Memory B cell (primary cell): ENCODE data around the gene PUS1.

Experiments
- ATAC-seq: fragments of 150-1000 bp; cut with Tn5 transposase; 2 replicates; pipeline ENCODE4 v1.10.0; 2021; ENCODE audit warnings: low read depth, mild to moderate bottlenecking, moderate library complexity
- DNase-seq, 2 donors: peaks; one replicate each; pipeline ENCODE4 v3.0.0; 2022; ENCODE audit warnings: low spot score in 2 of 2
- H3K27ac Mint-ChIP-seq: one replicate; pipeline ENCODE4 v1.8.0; 2022; ENCODE audit warnings: mild to moderate bottlenecking, moderate library complexity, mixed read lengths
- H3K27me3 Mint-ChIP-seq: one replicate; pipeline ENCODE4 v1.8.0; 2022; ENCODE audit warnings: mixed read lengths
- H3K36me3 Mint-ChIP-seq: one replicate; pipeline ENCODE4 v1.8.0; 2022; ENCODE audit warnings: mild to moderate bottlenecking, mixed read lengths
- H3K4me1 Mint-ChIP-seq: one replicate; pipeline ENCODE4 v1.8.0; 2022; ENCODE audit warnings: mixed read lengths
- H3K4me3 Mint-ChIP-seq: one replicate; pipeline ENCODE4 v1.8.0; 2022; ENCODE audit warnings: mild to moderate bottlenecking, moderate library complexity, mixed read lengths
- H3K9me3 Mint-ChIP-seq: one replicate; pipeline ENCODE4 v1.8.0; 2022; ENCODE audit warnings: mixed read lengths

Gene PUS1

DNA sequence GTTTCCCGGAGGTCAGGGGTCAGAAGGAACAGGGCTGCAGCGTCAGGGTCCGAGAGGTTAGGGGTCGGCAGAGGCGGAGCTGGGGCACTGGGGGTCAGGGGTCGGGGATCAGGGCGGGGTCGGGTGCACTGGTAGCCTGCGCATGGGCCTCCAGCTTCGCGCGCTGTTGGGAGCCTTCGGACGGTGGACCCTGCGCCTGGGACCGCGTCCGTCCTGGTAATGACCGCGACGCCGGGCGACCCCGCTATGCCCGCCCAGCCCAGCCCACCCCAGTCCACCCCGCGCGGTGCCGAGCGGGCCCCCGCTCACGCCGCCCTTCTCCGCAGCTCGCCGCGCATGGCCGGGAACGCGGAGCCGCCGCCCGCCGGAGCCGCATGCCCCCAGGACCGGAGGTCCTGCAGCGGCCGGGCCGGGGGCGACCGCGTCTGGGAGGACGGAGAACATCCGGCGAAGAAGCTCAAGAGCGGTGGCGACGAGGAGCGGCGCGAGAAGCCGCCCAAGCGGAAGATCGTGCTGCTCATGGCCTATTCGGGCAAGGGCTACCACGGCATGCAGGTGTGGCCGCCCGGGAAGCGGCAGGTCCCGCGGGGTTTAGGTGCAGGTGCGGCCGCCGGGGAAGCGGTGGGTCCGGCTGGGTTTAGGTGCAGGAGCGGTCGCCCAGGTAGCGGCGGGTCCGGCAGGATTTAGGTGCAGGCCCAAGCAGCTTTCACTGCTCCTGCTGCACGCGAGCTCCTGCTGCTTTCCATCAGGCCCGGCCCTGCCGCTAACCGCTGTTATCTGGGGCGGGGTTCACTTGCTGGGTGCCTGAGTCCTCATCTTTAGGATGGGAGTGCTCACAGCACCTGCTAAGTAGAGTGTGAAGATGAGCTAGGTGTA lies 743 bp downstream of the PUS1 start:
- DNase-seq (peak in 1 of 2 donors; percentile 49), ATAC-seq (peak; percentile 7)
- Mint-ChIP-seq H3K27me3 (no peaks in the 10 kb centered on the region), H3K27ac (peak overlapping the region; percentile 89), H3K4me3 (peak overlapping the region; percentile 97), H3K9me3 (no peaks in the 10 kb centered on the region), H3K36me3 (peaks cover 16% of the 10 kb centered on the region), H3K4me1 (peaks cover 12% of the 10 kb centered on the region)

DNA sequence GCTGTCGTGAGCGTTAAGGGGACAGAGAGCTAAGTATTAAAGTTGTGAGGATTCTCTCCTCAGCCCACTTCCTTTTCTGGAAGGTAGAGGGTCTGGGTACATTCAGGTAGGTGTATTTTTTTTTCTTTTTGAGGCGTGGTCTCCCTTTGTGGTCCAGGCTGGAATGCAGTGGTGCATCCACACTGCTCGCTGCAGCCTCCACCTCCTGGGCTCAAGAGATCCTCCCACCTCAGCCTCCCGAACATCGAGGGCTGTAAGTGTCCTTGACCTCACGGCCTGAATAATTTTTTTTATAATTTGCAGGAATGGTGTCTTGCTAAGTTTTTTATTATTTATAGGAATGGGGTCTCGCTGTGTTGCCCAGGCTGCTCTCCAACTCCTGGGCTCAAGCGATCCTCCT lies 1.4 kb downstream of the PUS1 start:
- ATAC-seq (no peak), DNase-seq (no peak)
- Mint-ChIP-seq H3K27me3 (no peaks in the 10 kb centered on the region), H3K4me3 (peak overlapping the region; percentile 80), H3K9me3 (no peaks in the 10 kb centered on the region), H3K4me1 (peaks cover 9% of the 10 kb centered on the region), H3K27ac (peak overlapping the region; percentile 18), H3K36me3 (peaks cover 16% of the 10 kb centered on the region)

DNA sequence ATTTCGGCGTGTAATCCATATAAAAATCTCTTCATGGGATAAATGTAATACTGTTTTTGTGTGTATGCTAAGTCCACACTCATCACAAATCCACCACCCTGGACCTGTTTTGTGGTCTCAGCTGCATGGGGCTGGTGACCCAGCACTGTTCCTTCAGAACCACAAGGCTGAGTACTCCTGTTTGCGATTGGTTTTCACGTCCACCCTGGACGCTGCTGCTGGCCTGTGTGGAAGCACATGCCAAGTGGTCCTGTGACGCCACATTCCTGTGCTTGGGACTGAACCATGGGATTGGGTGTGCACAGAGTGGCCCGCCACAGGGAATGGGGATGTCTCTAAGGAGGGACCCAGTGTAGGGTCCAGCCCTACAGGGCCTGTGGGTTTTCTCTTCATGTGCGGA lies 4.3 kb downstream of the PUS1 start:
- Mint-ChIP-seq H3K9me3 (no peaks in the 10 kb centered on the region), H3K4me3 (no peak overlapping the region), H3K4me1 (peaks cover 4% of the 10 kb centered on the region), H3K36me3 (peaks cover 21% of the 10 kb centered on the region), H3K27ac (no peak overlapping the region), H3K27me3 (no peaks in the 10 kb centered on the region)
- DNase-seq (no peak), ATAC-seq (no peak)

DNA sequence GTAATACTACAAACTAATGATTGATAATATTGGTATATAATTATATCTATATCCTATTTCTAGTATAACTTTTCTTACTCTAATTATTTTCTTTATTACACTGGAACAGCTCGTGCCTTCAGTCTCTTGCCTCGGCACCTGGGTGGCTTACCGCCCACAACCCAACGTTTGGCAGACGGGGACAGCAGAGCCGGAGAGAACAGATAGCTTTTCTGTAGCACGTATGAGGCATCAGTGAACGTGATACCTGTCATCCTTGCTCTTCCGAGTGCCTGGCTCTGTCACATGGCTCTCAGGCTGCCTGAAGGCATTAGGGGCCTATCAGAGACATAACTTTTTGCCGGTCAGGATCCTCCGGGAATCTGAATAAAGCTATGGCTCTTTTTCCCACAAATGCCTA lies 5.5 kb downstream of the PUS1 start:
- Mint-ChIP-seq H3K4me1 (peaks cover 4% of the 10 kb centered on the region), H3K27ac (no peak overlapping the region), H3K27me3 (no peaks in the 10 kb centered on the region), H3K4me3 (no peak overlapping the region), H3K9me3 (no peaks in the 10 kb centered on the region), H3K36me3 (peaks cover 21% of the 10 kb centered on the region)
- ATAC-seq (no peak), DNase-seq (no peak)

DNA sequence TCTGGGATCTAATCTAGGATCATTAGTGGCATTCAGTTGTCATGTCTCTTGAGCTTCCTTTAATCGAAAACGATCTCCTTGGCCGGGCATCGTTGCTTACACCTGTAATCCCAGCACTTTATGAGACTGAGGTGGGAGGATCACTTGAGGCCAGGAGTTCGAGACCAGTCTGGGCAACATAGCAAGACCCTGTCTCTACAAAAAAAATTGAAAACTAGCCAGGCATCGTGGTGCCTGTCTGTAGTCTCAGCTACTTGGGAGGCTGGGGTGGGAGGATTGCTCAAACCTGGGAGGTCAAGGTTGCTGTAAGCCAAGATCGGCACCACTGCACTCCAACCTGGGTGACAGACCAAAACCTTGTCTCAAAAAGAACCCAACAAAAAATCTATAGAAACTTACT lies 9.0 kb downstream of the PUS1 start:
- DNase-seq: no peak
- Mint-ChIP-seq H3K36me3 (peaks cover 24% of the 10 kb centered on the region), H3K9me3 (no peaks in the 10 kb centered on the region), H3K27me3 (no peaks in the 10 kb centered on the region), H3K4me3 (no peak overlapping the region), H3K4me1 (no peaks in the 10 kb centered on the region), H3K27ac (peak overlapping the region; percentile 16)
- no peak for ATAC-seq

DNA sequence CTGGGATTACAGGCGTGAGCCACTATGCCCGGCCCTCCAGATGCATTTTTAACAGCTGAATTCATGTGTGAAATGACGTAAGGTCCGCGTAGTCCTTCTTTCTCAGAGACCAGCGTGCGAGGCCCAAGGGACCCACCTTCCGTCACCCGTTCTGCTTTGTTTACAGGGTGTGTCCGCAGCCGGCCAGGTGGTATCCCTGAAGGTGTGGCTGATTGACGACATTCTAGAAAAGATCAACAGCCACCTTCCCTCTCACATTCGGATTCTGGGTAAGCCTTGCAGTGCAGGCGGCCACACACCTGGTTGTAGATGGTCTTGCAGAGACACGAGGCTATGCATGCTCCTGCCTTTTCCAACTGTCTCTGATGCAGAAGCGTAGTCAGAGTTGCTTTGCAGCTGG lies 9.9 kb downstream of the PUS1 start:
- H3K9me3 Mint-ChIP-seq: no peaks in the 10 kb centered on the region
- ATAC-seq (no peak), DNase-seq (no peak)
- no peak overlapping the region for H3K4me3 Mint-ChIP-seq
- no peaks in the 10 kb centered on the region for H3K4me1 Mint-ChIP-seq
- H3K27ac Mint-ChIP-seq: no peak overlapping the region
- H3K36me3 Mint-ChIP-seq: peaks cover 20% of the 10 kb centered on the region
- no peaks in the 10 kb centered on the region for H3K27me3 Mint-ChIP-seq

DNA sequence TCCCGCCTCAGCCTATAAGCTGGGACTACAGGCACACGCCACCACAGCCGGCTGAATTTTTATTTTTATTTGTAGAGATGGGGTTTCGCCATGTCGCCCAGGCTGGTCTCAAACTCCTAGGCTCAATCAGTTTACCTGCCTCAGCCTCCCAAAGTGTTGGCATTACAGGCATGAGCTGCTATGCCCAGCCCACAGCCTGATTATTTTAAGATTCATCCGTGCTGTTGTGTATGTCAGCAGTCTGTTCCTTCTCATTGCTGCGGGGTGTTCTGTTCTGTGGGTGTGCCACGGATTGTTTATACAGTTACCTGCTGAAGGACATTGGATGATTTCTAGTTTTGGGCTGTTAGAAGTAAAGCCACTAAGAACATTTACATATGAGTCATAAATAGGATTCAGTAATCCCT lies 11.1 kb downstream of the PUS1 start:
- H3K27me3 Mint-ChIP-seq: no peaks in the 10 kb centered on the region
- H3K9me3 Mint-ChIP-seq: peaks cover 2% of the 10 kb centered on the region
- DNase-seq: no peak
- peaks cover 22% of the 10 kb centered on the region for H3K36me3 Mint-ChIP-seq
- H3K27ac Mint-ChIP-seq: no peak overlapping the region
- H3K4me3 Mint-ChIP-seq: no peak overlapping the region
- H3K4me1 Mint-ChIP-seq: peaks cover 2% of the 10 kb centered on the region
- no peak for ATAC-seq

DNA sequence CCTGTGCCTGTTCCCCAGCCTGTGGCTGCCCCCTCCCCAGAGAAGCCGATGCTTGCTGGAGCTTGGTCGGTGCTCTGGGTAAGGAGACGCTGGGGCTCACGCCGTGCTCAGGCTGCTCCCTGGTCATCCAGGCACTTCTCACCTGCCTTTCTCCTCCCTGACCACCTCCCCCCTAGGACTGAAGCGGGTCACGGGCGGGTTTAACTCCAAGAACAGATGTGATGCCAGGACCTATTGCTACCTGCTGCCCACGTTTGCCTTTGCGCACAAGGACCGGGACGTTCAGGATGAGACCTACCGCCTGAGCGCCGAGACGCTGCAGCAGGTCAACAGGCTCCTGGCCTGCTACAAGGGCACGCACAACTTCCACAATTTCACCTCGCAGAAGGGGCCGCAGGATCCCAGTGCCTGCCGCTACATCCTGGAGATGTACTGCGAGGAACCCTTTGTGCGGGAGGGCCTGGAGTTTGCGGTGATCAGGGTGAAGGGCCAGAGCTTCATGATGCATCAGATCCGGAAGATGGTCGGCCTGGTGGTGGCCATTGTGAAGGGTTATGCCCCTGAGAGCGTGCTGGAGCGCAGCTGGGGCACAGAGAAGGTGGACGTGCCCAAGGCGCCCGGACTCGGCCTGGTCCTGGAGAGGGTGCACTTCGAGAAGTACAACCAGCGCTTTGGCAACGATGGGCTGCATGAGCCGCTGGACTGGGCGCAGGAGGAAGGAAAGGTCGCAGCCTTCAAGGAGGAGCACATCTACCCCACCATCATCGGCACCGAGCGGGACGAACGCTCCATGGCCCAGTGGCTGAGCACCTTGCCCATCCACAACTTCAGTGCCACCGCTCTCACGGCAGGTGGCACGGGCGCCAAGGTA lies 12.3 kb downstream of the PUS1 start:
- H3K9me3 Mint-ChIP-seq: peaks cover 2% of the 10 kb centered on the region
- peaks cover 3% of the 10 kb centered on the region for H3K4me1 Mint-ChIP-seq
- ATAC-seq (no peak), DNase-seq (no peak)
- no peaks in the 10 kb centered on the region for H3K27me3 Mint-ChIP-seq
- H3K27ac Mint-ChIP-seq: no peak overlapping the region
- peaks cover 23% of the 10 kb centered on the region for H3K36me3 Mint-ChIP-seq
- no peak overlapping the region for H3K4me3 Mint-ChIP-seq

- Mint-ChIP-seq H3K4me3 (no peak overlapping the region), H3K36me3 (peaks cover 23% of the 10 kb centered on the region), H3K27me3 (no peaks in the 10 kb centered on the region), H3K27ac (no peak overlapping the region), H3K4me1 (peaks cover 3% of the 10 kb centered on the region), H3K9me3 (peaks cover 2% of the 10 kb centered on the region)
- DNase-seq (no peak), ATAC-seq (no peak)
These were observed 12.9 kb downstream of the PUS1 start for GRCh38 chr12:131941987-131942341.

- Mint-ChIP-seq H3K27ac (no peak overlapping the region), H3K4me1 (peaks cover 6% of the 10 kb centered on the region), H3K4me3 (no peak overlapping the region), H3K9me3 (peaks cover 2% of the 10 kb centered on the region), H3K27me3 (no peaks in the 10 kb centered on the region), H3K36me3 (peaks cover 21% of the 10 kb centered on the region)
- ATAC-seq: no peak
- no peak for DNase-seq
These were observed 13.6 kb downstream of the PUS1 start for GRCh38 chr12:131942671-131943070.

DNA sequence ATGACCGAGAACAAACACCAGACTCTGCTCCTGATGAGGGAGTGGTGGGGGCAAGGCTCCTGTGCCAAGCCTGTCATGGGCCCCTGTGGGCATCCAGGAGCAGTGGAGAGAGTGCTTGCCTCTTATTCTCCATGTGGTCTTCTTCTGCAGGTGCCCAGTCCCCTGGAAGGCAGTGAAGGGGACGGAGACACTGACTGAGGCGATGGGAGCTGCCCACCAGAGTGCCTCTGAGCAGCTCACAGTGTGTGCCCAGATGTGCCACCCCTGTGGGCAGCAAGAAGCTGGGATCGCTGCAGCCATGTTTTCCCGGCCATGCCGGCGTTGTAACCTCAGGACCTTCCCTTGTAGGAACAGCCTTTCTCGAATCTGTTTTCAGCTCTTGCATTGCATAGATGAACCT lies 14.3 kb downstream of the PUS1 start:
- no peak overlapping the region for H3K4me3 Mint-ChIP-seq
- H3K27ac Mint-ChIP-seq: no peak overlapping the region
- peaks cover 2% of the 10 kb centered on the region for H3K9me3 Mint-ChIP-seq
- ATAC-seq (no peak), DNase-seq (no peak)
- no peaks in the 10 kb centered on the region for H3K27me3 Mint-ChIP-seq
- H3K4me1 Mint-ChIP-seq: peaks cover 7% of the 10 kb centered on the region
- peaks cover 18% of the 10 kb centered on the region for H3K36me3 Mint-ChIP-seq

- peaks cover 2% of the 10 kb centered on the region for H3K9me3 Mint-ChIP-seq
- H3K4me3 Mint-ChIP-seq: no peak overlapping the region
- no peak overlapping the region for H3K27ac Mint-ChIP-seq
- peaks cover 18% of the 10 kb centered on the region for H3K36me3 Mint-ChIP-seq
- DNase-seq: no peak
- H3K4me1 Mint-ChIP-seq: peaks cover 7% of the 10 kb centered on the region
- H3K27me3 Mint-ChIP-seq: no peaks in the 10 kb centered on the region
- no peak for ATAC-seq
These were observed 14.8 kb downstream of the PUS1 start for GRCh38 chr12:131943876-131944275.

DNA sequence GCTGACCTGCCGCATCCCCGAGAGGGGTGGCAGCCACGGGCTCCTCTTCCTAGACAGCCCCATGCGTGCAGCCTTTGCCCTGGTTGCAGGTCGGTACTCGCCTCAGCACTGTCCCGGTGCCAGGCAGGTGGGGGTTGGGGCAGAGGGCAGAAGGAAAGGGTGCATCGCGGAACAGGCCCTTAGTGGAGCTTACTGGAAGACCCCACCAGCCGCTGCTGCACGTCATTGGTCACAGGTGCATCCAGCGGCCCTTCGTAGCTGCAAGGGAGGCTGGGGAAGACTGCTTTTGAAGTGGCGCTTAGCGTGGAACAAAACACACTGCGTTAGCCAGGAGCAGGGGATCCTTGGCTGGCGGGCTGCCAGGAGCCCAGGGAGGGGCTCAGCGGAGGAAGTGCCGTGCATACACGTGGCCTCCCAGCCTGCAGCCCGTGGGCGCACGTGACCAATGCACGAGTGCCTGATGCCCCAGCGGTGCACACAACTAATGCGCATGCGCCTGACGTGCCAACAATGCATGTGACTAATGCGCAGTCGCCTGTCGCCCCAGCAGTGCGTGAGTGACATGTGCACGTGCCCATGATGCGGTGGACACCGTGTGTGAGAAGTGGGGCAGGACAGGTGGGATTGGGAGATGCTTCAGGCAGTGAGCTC lies 15.7 kb downstream of the PUS1 start:
- Mint-ChIP-seq H3K9me3 (peaks cover 2% of the 10 kb centered on the region), H3K27ac (no peak overlapping the region), H3K36me3 (peaks cover 18% of the 10 kb centered on the region), H3K4me3 (no peak overlapping the region), H3K27me3 (no peaks in the 10 kb centered on the region), H3K4me1 (peaks cover 7% of the 10 kb centered on the region)
- no peak for DNase-seq
- no peak for ATAC-seq

DNA sequence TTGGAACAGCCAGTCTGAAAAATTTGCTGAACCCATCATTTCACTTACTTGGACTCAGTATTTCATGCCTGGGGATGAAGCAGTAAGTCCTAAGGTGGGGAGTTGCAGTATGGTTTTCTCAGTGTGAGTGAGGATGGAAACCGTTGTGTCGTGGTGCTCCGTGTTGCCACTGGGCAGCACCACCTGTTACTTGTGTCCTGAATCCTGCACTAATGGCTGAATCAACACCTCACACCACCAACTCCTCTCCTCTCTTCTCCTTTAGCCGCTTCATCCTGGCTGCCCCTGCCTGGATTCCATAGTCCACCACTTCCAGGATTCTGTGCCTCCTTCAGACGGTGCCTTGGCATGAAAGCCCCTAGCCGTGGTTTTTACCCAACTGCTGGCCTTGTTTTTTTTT lies 17.7 kb downstream of the PUS1 start:
- ATAC-seq (no peak), DNase-seq (no peak)
- H3K4me3 Mint-ChIP-seq: no peak overlapping the region
- H3K27me3 Mint-ChIP-seq: no peaks in the 10 kb centered on the region
- peaks cover 9% of the 10 kb centered on the region for H3K36me3 Mint-ChIP-seq
- peaks cover 2% of the 10 kb centered on the region for H3K9me3 Mint-ChIP-seq
- no peak overlapping the region for H3K27ac Mint-ChIP-seq
- peaks cover 9% of the 10 kb centered on the region for H3K4me1 Mint-ChIP-seq
